GM21360 (cell line): ENCODE results near the gene ATP6V1C2.

Experiments
- ATAC-seq: cut with Tn5 transposase; IDR thresholded peaks from one replicate; pipeline ENCODE4 v1.9.1; 2021; ENCODE audit warnings: mild to moderate bottlenecking, moderate library complexity; ENCODE audit not compliant: unreplicated experiment

ATP6V1C2 gene

DNA sequence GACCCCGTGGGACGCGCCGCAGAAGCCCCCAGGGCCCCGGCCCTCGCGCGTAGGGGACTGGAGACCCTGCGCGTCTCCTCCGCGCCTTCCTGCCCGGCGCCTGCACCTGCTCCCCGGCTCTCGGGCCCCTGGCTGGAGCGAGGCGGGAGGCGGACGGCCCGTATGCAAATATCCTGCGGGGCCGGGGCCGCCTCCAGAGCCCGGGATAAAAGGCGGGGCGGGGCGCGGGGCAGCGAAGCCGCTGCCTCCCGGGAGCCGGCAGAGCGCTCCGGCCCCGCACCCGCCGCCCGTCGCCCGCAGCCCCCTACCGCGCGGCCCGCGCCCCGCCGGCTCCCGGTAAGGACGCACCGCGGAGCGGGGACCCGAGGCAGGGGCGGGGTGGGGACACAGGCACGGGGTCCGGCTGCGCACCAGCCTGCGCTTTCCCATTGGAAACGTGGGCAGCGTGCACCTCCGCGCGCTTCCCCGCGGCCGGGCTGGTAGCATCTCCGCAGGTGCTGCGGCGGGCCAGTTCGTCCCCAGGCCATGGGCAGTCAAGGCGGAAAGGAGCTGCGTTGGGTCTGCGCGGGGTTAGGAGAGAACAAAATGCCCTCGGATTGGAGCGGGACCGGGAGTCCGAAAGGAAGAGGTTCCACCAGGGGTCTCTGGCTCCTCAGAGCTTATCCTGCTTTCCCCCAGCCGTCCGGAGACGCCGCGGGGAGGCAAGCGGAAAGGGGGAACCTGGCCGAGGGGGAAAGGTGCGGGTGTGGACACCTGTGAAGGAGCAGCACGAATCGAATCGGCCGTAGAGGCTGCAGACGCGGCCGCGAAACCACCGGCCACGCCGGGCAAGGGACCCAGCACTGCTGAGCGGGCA, at the start of gene ATP6V1C2:
Gene ATP6V1C2, plus strand, starts transcription at position 235 of the 856 bp plus-strand sequence. CDS start 1,220 bp downstream, outside the sequence.
- peak; percentile 75 for ATAC-seq

GRCh38 chr2:10675131-10675530, 46.3 kb upstream of the ATP6V1C2 start:
- no peak for ATAC-seq

DNA sequence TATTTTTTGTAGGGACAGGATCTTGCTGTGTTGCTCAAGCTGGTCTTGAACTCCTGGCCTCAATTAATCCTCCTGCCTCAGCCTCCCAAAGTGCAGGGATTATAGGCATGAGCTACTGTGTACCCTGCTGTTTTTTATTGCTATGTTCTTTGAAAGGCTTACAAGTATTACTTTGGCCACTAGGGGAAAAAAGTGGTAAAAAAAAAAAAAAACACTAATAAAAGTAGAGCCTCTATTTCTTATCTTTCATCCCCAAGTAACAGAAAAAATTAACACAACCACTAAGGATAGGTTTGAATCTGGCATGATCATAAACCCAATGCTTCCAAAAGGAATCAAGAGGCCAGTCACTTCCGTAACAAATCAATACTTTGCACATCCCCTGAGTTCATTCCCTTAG, 43.2 kb upstream of the ATP6V1C2 start:
- no peak for ATAC-seq

DNA sequence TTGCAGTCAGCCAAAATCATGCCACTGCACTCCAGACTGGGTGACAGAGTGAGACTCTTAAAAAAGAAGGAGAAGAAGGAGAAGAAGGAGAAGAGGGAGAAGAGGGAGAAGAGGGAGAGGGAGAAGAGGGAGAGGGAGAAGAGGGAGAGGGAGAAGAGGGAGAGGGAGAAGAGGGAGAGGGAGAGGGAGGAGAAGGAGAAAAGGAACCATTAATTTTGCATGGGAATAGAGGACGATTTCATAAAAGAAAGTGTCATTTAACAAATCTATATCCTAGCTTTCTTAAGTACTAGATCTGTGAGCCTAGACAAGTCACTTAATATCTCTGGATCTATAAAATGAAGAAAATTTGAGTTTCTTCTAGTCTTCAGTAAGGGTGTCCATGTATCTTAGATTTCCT, 41.2 kb upstream of the ATP6V1C2 start:
- ATAC-seq: no peak

DNA sequence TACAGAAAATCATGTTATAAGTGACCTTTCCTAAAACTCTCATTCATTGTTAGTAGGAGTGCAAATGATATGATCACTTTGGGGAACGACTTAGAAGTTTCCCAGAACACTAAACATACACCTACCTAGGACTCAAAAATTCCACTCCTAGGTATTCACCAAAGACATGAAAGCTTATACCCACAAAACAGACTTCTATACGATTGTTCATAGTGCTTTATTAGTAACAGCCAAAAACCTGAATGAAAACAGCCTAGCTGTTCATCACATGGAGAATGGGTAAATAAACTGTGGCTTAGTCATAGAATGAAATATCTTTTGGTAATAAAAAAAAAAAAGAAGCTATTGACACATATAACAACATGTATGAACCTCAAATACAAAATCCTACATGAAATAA, 40.5 kb upstream of the ATP6V1C2 start:
- ATAC-seq: no peak

GRCh38 chr2:10686176-10686730, 35.2 kb upstream of the ATP6V1C2 start:
- ATAC-seq: no peak

GRCh38 chr2:10688921-10689807, 32.3 kb upstream of the ATP6V1C2 start:
- ATAC-seq: no peak

DNA sequence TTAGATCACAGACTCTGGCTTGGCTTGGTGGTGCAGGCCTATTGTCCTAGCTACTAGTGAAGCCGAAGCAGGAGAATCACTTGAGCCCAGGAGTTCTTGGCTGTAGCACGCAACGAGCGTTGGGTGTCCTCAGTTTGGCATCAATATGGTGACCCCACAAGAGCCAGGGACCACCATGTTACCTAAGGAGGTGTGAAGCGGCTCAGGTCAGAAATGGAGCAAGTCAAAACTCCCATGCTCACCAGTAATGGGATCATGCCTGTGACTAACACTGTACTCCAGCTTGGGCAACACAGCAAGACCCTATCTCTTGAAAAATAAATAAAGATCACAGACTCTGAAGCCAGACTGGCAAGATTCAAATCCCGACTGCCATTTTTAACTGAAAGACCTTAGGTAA, 29.9 kb upstream of the ATP6V1C2 start:
- no peak for ATAC-seq

GRCh38 chr2:10700078-10700803, 21.2 kb upstream of the ATP6V1C2 start:
- ATAC-seq: no peak

DNA sequence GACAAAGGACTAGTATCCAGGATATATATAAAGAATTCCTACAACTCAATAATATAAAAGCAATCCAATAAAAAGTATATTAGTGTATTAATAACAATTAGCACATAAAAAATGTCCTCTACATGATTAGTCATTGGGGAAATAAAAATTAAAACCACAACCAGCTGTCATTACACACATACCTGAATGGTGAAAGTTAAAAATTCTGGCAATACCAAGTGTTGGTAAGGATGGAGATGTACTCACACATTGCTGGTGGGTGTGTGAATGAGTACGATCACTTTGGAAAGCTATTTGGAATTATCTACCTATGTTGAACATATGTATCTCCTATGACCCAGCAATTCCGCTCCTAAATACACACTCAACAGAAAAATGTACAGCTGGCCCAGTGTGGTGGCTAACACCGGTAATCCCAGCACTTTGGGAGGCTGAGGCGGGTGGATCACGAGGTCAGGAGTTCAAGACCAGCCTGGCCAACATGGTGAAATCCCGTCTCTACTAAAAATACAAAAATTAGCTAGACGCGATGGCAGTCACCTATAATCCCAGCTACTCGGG, 17.3 kb upstream of the ATP6V1C2 start:
- no peak for ATAC-seq

DNA sequence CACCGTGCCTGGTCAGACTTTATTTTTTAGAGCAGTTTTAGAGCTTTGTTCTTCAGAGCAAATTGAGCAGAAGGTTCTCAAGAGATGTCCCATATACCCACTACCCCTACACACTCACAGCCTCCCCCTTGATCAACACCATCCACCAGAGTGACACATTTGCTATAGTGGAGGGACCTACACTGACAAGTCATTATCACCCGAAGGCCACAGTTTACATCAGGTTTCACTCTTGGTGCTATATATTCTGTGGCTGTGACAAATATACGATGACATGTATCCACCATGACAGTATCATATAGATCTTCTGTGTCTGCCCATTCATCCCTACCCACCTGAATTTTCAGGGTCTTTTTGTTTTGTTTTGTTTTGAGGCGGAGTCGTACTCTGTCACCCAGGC, 15.4 kb upstream of the ATP6V1C2 start:
- no peak for ATAC-seq

- no peak for ATAC-seq
These were observed 13.6 kb upstream of the ATP6V1C2 start for GRCh38 chr2:10707831-10708230.

GRCh38 chr2:10709290-10709939, 12.0 kb upstream of the ATP6V1C2 start:
- ATAC-seq: no peak

DNA sequence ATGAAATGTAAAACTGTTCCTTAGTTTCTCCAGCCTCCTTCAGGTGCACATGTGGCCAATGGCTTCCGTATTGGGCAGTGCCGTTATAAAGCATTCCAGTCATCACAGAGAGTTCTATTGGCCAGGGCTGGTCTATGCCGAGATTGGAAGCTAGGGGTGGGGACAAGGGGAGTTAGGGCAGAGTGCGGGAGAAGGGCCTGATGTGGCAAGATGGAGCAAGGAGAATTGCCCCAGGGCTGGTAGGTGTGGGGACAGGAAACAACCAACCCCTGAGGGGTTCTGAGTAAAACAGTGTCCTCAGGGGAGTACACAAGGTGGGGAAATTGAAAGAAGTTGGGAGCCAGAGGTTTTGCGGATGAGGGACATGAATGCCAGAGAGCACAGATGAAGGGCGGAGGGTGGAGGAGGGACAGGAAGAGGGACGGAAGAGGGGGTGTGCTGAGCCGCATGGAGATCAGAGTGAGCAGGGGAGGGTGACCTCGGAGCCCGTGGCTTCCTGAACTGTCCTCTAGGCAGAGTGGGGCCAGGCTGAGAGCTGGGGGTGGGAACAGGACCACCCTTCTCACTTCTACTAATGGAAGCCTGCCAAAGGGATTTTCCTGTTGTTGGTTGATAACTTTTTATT, 9.1 kb upstream of the ATP6V1C2 start:
- ATAC-seq: no peak

GRCh38 chr2:10716581-10716980, 4.8 kb upstream of the ATP6V1C2 start:
- no peak for ATAC-seq

GRCh38 chr2:10717628-10718027, 3.8 kb upstream of the ATP6V1C2 start:
- no peak for ATAC-seq

DNA sequence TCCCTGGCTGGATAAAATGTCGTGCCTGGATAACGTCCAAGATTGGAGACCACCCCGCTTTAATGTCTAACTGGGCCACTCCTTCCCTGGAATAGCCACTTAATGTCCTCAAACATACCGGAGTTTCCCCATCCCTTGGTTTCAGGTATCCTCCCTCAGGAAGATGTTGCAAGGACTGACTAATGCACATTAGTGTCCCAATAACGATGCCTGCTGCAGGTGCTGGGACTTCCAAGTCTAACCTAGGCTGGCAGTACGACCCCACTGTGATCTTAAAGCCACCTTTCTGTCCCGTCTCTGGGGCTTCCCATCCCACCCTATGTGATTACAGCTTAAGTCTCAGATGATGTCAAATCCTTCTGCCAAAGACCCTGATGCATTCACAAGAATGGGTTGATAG, 1.1 kb upstream of the ATP6V1C2 start:
- ATAC-seq: no peak

DNA sequence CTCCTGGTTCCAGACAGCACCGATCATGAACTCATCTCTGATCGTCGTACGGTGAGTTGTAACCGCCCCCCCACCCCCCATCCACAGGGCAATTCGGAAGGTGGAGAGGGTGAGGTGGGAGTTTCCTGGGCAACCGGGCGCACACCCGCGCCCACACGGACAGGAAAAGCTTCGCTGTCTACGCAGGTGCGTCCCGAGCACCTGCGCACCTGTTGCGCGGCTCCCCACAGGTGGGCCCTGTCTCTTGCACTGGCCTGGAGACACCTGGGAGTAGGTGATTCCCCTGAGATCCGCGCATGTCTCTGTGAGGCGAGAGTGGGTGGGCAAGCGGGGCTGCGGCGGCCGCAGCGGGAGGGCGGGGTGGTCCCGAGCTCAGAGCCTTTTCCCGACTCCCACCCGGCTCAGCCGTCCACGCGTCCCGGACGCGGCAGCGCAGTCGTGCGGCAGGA, 459 bp upstream of the ATP6V1C2 start:
- ATAC-seq: no peak

DNA sequence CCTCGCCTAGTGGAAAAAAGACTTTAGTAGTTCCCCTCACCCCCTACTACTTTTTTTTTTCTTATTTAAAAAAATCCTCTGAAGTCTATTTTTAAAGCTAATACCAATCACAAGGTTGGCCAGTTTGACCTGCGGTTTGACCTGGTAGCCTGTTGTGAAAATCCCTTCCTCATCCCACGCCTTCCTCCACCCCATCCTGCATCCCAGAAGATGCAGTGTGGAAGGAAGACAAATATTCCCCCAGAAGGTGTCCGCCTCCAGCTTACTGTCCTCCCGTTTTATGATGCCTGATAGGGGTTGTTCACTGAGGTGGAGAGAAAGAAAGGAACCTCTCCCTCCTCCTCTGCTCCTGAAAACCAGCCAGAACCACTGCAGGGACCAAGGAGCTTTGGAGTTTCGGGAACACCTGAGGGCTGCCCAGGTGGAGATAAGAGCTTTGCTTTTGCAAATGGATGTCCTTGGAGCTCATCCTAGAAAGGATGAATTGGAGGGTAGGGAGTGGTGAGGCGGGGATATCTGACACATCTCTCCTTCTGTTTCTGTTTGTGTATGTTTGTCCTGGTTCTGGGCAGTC, 909 bp downstream of the ATP6V1C2 start:
- no peak for ATAC-seq
